Measurements from ENCODE around the gene STX16.

GRCh38 chr20:58658760-58659159, 7.7 kb downstream of the STX16 start:
- no peak for TF ChIP-seq POLR2AphosphoS5 (IDR thresholded peaks at IDR 0.05; ENCODE audit: low read depth)
- no peak for TF ChIP-seq CTCF (IDR thresholded peaks at IDR 0.05; ENCODE audit: insufficient read depth, low read length)
- TF ChIP-seq GABPA (IDR thresholded peaks at IDR 0.05; ENCODE audit: low read depth) = no peak
- TF ChIP-seq REST (IDR thresholded peaks at IDR 0.05; ENCODE audit: insufficient replicate concordance, low read depth) = no peak
- TF ChIP-seq SPI1 (IDR thresholded peaks at IDR 0.05; ENCODE audit: borderline replicate concordance, low read depth) = no peak

Measured in HL-60 (cell line).